ENCODE results near the gene VWC2.

VWC2 gene

GRCh38 chr7:49873420-49873819, 100.0 kb downstream of the VWC2 start:
- no peaks in the 10 kb centered on the region for H3K4me1 ChIP-seq (ENCODE audit: control insufficient read depth, insufficient read depth, low read length)
- no peaks in the 10 kb centered on the region for H3K36me3 ChIP-seq (ENCODE audit: control insufficient read depth in 2 of 2, insufficient read depth in 1 of 2, low read length in 2 of 2)
- H3K9me3 ChIP-seq (ENCODE audit: control insufficient read depth, insufficient read depth, low read depth, low read length), result no peaks in the 10 kb centered on the region
- no peak overlapping the region for H3K27ac ChIP-seq (ENCODE audit: extremely low read depth, low read depth, low read length)
- POLR2A ChIA-PET, result no interaction called here
- CTCF ChIA-PET, result no interaction called here
- no peak overlapping the region for H3K4me3 ChIP-seq (ENCODE audit: low read depth, low read length)
- TF ChIP-seq ZNF266 (tag by site-specific recombination; IDR thresholded peaks at IDR 0.05; ENCODE audit: low read depth) (no peak), ZNF114 (tag by site-specific recombination; IDR thresholded peaks at IDR 0.05) (no peak), ZNF629 (tag by site-specific recombination; IDR thresholded peaks at IDR 0.05) (no peak), ZNF645 (tag by site-specific recombination; IDR thresholded peaks at IDR 0.05) (no peak), ZNF449 (tag by site-specific recombination; IDR thresholded peaks at IDR 0.05) (no peak), ZNF623 (tag by site-specific recombination; IDR thresholded peaks at IDR 0.05) (no peak), ZBTB1 (tag by site-specific recombination; IDR thresholded peaks at IDR 0.05) (no peak), ZNF561 (tag by site-specific recombination; IDR thresholded peaks at IDR 0.05; ENCODE audit: borderline replicate concordance) (no peak), KLF8 (tag by site-specific recombination; IDR thresholded peaks at IDR 0.05) (no peak), ZNF747 (tag by site-specific recombination; IDR thresholded peaks at IDR 0.05) (no peak), KLF1 (tag by site-specific recombination; IDR thresholded peaks at IDR 0.05) (no peak)

GRCh38 chr7:49875336-49875735, 101.9 kb downstream of the VWC2 start:
- Histone ChIP-seq H3K4me1 (ENCODE audit: control insufficient read depth, insufficient read depth, low read length) (no peaks in the 10 kb centered on the region), H3K9me3 (ENCODE audit: control insufficient read depth, insufficient read depth, low read depth, low read length) (no peaks in the 10 kb centered on the region), H3K36me3 (ENCODE audit: control insufficient read depth in 2 of 2, insufficient read depth in 1 of 2, low read length in 2 of 2) (no peaks in the 10 kb centered on the region), H3K4me3 (ENCODE audit: low read depth, low read length) (no peak overlapping the region), H3K27ac (ENCODE audit: extremely low read depth, low read depth, low read length) (no peak overlapping the region)
- ChIA-PET CTCF (no interaction called here), POLR2A (no interaction called here)
- TF ChIP-seq ZNF184 (tag by site-specific recombination; IDR thresholded peaks at IDR 0.05), result no peak
- TF ChIP-seq, protein P1, sequence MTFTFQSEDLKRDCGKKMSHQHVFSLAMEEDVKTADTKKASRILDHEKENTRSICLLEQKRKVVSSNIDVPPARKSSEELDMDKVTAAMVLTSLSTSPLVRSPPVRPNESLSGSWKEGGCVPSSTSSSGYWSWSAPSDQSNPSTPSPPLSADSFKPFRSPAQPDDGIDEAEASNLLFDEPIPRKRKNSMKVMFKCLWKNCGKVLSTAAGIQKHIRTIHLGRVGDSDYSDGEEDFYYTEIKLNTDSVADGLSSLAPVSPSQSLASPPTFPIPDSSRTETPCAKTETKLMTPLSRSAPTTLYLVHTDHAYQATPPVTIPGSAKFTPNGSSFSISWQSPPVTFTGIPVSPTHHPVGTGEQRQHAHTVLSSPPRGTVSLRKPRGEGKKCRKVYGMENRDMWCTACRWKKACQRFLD (tag by site-specific recombination; IDR thresholded peaks at IDR 0.05), result no peak
- no peak for TF ChIP-seq MZF1 (tag by site-specific recombination; IDR thresholded peaks at IDR 0.05; ENCODE audit: borderline replicate concordance)
- no peak for TF ChIP-seq MYNN (tag by site-specific recombination; IDR thresholded peaks at IDR 0.05; ENCODE audit: borderline replicate concordance)
- no peak for TF ChIP-seq ZNF239 (tag by site-specific recombination; IDR thresholded peaks at IDR 0.05)
- TF ChIP-seq ZBTB20 (tag by site-specific recombination; IDR thresholded peaks at IDR 0.05), result no peak
- TF ChIP-seq ZIC2 (tag by site-specific recombination; IDR thresholded peaks at IDR 0.05), result no peak
- TF ChIP-seq ZSCAN30 (tag by site-specific recombination; IDR thresholded peaks at IDR 0.05), result no peak
- TF ChIP-seq ZNF449 (tag by site-specific recombination; IDR thresholded peaks at IDR 0.05), result no peak
- TF ChIP-seq, protein P2, sequence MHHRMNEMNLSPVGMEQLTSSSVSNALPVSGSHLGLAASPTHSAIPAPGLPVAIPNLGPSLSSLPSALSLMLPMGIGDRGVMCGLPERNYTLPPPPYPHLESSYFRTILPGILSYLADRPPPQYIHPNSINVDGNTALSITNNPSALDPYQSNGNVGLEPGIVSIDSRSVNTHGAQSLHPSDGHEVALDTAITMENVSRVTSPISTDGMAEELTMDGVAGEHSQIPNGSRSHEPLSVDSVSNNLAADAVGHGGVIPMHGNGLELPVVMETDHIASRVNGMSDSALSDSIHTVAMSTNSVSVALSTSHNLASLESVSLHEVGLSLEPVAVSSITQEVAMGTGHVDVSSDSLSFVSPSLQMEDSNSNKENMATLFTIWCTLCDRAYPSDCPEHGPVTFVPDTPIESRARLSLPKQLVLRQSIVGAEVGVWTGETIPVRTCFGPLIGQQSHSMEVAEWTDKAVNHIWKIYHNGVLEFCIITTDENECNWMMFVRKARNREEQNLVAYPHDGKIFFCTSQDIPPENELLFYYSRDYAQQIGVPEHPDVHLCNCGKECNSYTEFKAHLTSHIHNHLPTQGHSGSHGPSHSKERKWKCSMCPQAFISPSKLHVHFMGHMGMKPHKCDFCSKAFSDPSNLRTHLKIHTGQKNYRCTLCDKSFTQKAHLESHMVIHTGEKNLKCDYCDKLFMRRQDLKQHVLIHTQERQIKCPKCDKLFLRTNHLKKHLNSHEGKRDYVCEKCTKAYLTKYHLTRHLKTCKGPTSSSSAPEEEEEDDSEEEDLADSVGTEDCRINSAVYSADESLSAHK (tag by site-specific recombination; IDR thresholded peaks at IDR 0.05), result no peak
- TF ChIP-seq ZNF530 (tag by site-specific recombination; IDR thresholded peaks at IDR 0.05; ENCODE audit: low read depth), result no peak
- TF ChIP-seq REPIN1 (tag by site-specific recombination; IDR thresholded peaks at IDR 0.05; ENCODE audit: low read depth), result no peak
- TF ChIP-seq, protein P3, sequence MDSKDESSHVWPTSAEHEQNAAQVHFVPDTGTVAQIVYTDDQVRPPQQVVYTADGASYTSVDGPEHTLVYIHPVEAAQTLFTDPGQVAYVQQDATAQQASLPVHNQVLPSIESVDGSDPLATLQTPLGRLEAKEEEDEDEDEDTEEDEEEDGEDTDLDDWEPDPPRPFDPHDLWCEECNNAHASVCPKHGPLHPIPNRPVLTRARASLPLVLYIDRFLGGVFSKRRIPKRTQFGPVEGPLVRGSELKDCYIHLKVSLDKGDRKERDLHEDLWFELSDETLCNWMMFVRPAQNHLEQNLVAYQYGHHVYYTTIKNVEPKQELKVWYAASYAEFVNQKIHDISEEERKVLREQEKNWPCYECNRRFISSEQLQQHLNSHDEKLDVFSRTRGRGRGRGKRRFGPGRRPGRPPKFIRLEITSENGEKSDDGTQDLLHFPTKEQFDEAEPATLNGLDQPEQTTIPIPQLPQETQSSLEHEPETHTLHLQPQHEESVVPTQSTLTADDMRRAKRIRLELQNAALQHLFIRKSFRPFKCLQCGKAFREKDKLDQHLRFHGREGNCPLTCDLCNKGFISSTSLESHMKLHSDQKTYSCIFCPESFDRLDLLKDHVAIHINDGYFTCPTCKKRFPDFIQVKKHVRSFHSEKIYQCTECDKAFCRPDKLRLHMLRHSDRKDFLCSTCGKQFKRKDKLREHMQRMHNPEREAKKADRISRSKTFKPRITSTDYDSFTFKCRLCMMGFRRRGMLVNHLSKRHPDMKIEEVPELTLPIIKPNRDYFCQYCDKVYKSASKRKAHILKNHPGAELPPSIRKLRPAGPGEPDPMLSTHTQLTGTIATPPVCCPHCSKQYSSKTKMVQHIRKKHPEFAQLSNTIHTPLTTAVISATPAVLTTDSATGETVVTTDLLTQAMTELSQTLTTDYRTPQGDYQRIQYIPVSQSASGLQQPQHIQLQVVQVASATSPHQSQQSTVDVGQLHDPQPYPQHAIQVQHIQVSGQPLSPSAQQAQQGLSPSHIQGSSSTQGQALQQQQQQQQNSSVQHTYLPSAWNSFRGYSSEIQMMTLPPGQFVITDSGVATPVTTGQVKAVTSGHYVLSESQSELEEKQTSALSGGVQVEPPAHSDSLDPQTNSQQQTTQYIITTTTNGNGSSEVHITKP (tag by site-specific recombination; IDR thresholded peaks at IDR 0.05), result no peak

All from HEK293 (cell line).